ENCODE results near the gene JAKMIP2.

Gene JAKMIP2

DNA sequence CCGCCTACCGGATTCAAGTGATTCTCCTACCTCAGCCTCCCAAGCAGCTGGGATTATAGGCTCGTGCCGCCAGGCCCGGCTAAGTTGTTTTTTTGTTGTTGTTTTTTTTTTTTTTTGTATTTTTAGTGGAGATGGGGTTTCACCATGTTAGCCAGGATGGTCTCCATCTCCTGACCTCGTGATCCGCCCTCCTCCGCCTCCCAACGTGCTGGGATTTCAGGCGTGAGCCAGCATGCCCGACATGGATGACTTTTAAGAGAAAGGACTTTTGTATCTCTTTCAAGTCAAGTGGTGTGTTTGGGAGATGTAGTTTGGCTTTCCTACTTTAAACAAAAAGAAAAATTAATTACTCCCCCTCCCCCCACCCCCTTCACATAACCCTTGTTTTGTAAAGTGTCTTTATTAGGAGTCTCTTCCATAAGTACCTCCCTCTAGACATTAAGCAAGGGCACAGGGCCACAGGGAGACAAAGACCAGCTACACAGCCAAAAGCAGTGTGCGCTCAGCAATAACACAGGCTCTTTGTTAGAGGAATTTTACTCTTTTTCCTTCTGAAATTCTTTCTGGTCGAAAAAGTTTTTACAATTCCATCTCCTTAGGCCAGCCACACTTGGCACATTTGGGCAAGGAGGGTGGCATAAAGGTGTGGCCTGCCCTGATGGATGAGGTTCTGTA, 31.2 kb downstream of the JAKMIP2 start:
- no peak for TF ChIP-seq EZH2phosphoT487 (conservative IDR thresholded peaks at IDR 0.05; ENCODE audit: low read length)
- TF ChIP-seq, protein P1, sequence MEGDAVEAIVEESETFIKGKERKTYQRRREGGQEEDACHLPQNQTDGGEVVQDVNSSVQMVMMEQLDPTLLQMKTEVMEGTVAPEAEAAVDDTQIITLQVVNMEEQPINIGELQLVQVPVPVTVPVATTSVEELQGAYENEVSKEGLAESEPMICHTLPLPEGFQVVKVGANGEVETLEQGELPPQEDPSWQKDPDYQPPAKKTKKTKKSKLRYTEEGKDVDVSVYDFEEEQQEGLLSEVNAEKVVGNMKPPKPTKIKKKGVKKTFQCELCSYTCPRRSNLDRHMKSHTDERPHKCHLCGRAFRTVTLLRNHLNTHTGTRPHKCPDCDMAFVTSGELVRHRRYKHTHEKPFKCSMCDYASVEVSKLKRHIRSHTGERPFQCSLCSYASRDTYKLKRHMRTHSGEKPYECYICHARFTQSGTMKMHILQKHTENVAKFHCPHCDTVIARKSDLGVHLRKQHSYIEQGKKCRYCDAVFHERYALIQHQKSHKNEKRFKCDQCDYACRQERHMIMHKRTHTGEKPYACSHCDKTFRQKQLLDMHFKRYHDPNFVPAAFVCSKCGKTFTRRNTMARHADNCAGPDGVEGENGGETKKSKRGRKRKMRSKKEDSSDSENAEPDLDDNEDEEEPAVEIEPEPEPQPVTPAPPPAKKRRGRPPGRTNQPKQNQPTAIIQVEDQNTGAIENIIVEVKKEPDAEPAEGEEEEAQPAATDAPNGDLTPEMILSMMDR (IDR thresholded peaks at IDR 0.05; ENCODE audit: insufficient read depth, low read length, poor library complexity, severe bottlenecking) = no peak
- H3K9me2 ChIP-seq (replicated peaks; ENCODE audit: insufficient read depth, low read length) = no peaks in the 10 kb centered on the region
- H4K20me1 ChIP-seq (ENCODE audit: low read depth, low read length) = no peaks in the 10 kb centered on the region
- no peak overlapping the region for H3K9ac ChIP-seq (ENCODE audit: low read length)
- no peaks in the 10 kb centered on the region for H3F3A ChIP-seq (ENCODE audit: insufficient read depth)
- H3K79me2 ChIP-seq (ENCODE audit: insufficient read depth, low read length) = no peaks in the 10 kb centered on the region
- H3K27me3 ChIP-seq (ENCODE audit: low read length) = no peaks in the 10 kb centered on the region
- no peak overlapping the region for H3K27ac ChIP-seq (ENCODE audit: low read depth, low read length)
- no peak overlapping the region for H2AFZ ChIP-seq (ENCODE audit: low read depth, low read length, severe bottlenecking)
- H3K4me3 ChIP-seq (ENCODE audit: insufficient read depth, low read length, poor library complexity, severe bottlenecking) = no peak overlapping the region
- H3K9me3 ChIP-seq (ENCODE audit: insufficient read depth, low read length) = no peaks in the 10 kb centered on the region
- no peak overlapping the region for H3K4me2 ChIP-seq (ENCODE audit: low read depth, low read length, poor library complexity, severe bottlenecking)
- H3K36me3 ChIP-seq (ENCODE audit: low read length) = no peaks in the 10 kb centered on the region

DNA sequence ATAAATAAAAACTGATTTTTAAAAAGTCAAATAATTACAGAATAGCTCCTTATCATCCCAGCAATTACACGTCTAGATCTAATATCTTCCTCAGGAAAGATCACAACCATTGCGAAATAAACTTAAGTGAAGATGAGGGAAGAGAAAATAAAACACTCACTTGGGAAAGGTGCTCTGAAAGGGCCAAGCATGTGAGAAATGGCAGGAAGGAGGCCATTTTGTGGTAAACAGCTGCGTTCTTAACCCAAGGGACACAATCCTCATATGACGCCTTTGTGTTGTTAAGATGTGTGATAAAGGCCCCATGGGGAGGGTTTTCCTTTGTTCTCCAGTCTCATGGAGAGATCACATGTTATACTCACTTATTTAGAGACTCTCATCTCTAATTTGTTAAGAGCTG, 32.5 kb downstream of the JAKMIP2 start:
- Histone ChIP-seq H2AFZ (ENCODE audit: low read depth, low read length, severe bottlenecking) (no peak overlapping the region), H3K79me2 (ENCODE audit: insufficient read depth, low read length) (no peaks in the 10 kb centered on the region), H3K4me2 (ENCODE audit: low read depth, low read length, poor library complexity, severe bottlenecking) (no peak overlapping the region), H3K36me3 (ENCODE audit: low read length) (no peaks in the 10 kb centered on the region), H3K4me3 (ENCODE audit: insufficient read depth, low read length, poor library complexity, severe bottlenecking) (no peak overlapping the region), H3K9me2 (replicated peaks; ENCODE audit: insufficient read depth, low read length) (no peaks in the 10 kb centered on the region), H3F3A (ENCODE audit: insufficient read depth) (no peaks in the 10 kb centered on the region), H3K9me3 (ENCODE audit: insufficient read depth, low read length) (no peaks in the 10 kb centered on the region), H3K27ac (ENCODE audit: low read depth, low read length) (no peak overlapping the region), H3K27me3 (ENCODE audit: low read length) (no peaks in the 10 kb centered on the region), H4K20me1 (ENCODE audit: low read depth, low read length) (no peaks in the 10 kb centered on the region), H3K9ac (ENCODE audit: low read length) (no peak overlapping the region)
- TF ChIP-seq, protein P1 (IDR thresholded peaks at IDR 0.05; ENCODE audit: insufficient read depth, low read length, poor library complexity, severe bottlenecking) = no peak
- no peak for TF ChIP-seq EZH2phosphoT487 (conservative IDR thresholded peaks at IDR 0.05; ENCODE audit: low read length)

DNA sequence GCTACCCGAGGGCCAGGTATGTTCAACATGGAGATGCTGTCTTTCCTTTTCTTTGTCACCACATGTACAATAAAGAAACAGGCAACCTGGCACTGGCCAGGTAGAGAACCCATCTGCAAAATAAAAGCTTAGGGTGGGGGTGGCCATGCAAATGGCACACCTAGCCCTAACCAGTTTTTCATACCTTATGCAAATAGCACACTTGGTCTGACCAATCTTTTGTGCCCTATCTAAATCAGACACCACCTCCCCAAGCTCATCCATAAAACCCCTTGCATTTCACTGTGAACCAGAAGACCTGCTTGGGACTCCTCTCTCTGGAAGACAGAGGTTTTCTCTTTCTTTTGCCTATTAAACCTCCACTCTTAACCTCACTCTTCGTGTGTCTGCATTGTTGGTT, 33.9 kb downstream of the JAKMIP2 start:
- Histone ChIP-seq H3K9me3 (ENCODE audit: insufficient read depth, low read length) (no peaks in the 10 kb centered on the region), H3K4me2 (ENCODE audit: low read depth, low read length, poor library complexity, severe bottlenecking) (no peak overlapping the region), H3K27me3 (ENCODE audit: low read length) (no peaks in the 10 kb centered on the region)

More for the DNA sequence above, 33.9 kb downstream of the JAKMIP2 start:
- Histone ChIP-seq H3K27ac (ENCODE audit: low read depth, low read length) (no peak overlapping the region), H3K4me3 (ENCODE audit: insufficient read depth, low read length, poor library complexity, severe bottlenecking) (no peak overlapping the region), H4K20me1 (ENCODE audit: low read depth, low read length) (no peaks in the 10 kb centered on the region), H3K79me2 (ENCODE audit: insufficient read depth, low read length) (no peaks in the 10 kb centered on the region), H3K9ac (ENCODE audit: low read length) (no peak overlapping the region), H2AFZ (ENCODE audit: low read depth, low read length, severe bottlenecking) (no peak overlapping the region), H3K9me2 (replicated peaks; ENCODE audit: insufficient read depth, low read length) (no peaks in the 10 kb centered on the region), H3F3A (ENCODE audit: insufficient read depth) (no peaks in the 10 kb centered on the region), H3K36me3 (ENCODE audit: low read length) (no peaks in the 10 kb centered on the region)
- TF ChIP-seq, protein P1 (IDR thresholded peaks at IDR 0.05; ENCODE audit: insufficient read depth, low read length, poor library complexity, severe bottlenecking) = no peak
- no peak for TF ChIP-seq EZH2phosphoT487 (conservative IDR thresholded peaks at IDR 0.05; ENCODE audit: low read length)

Measured in SU-DHL-6 (cell line).